A673 (cell line): ENCODE data around the gene ESR2.

Experiments used
- EZH2 ChIP-seq: fragments of 200-600 bp; sonication (generic); IDR thresholded peaks from 2 replicates; pipeline ENCODE4 v1.6.1; 2017; ENCODE audit warnings: borderline replicate concordance, low read depth, mild to moderate bottlenecking, mixed read lengths, antibody characterized with exemption, low read length; ENCODE audit not compliant: poor library complexity, severe bottlenecking
- TF ChIP-seq, protein P1 (sequence below): fragments of 300-800, 200-600 bp; sonication (generic); conservative IDR thresholded peaks from 2 replicates; pipeline ENCODE4 v1.5.1; 2017; ENCODE audit warnings: low read depth, mild to moderate bottlenecking, antibody characterized with exemption, low read length, moderate library complexity, mixed read lengths

DNA sequence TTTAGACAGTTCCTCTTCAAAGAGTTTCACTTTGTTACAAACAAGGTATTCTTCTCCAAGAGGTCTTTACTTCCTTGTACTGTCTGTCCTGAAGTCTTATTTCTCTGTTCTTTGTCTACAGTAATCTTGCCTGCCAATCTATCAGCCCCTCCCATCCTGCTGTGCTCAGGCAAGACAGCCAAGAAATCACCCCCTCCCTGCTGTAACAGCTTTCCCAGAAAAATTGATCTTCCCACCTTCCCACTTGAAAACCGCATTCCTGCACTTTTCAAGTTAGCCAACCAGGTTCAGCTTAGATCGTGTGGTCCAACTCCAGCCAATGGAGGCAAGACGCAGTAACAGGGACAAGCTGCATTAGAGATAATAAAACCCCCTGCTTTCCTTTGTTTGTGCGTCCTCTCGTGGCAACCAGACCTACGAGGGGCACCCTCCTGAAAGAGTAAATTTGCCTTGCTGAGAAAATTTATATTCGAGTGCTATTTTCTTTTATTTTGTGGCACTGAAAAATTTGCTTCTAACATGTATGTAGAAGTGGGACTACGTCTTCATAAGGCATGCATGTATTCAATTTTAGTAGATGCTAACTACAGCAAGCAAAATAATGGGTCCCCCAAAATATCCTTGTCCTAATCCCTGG lies 46.5 kb upstream of the ESR2 start:
- TF ChIP-seq, protein P1, sequence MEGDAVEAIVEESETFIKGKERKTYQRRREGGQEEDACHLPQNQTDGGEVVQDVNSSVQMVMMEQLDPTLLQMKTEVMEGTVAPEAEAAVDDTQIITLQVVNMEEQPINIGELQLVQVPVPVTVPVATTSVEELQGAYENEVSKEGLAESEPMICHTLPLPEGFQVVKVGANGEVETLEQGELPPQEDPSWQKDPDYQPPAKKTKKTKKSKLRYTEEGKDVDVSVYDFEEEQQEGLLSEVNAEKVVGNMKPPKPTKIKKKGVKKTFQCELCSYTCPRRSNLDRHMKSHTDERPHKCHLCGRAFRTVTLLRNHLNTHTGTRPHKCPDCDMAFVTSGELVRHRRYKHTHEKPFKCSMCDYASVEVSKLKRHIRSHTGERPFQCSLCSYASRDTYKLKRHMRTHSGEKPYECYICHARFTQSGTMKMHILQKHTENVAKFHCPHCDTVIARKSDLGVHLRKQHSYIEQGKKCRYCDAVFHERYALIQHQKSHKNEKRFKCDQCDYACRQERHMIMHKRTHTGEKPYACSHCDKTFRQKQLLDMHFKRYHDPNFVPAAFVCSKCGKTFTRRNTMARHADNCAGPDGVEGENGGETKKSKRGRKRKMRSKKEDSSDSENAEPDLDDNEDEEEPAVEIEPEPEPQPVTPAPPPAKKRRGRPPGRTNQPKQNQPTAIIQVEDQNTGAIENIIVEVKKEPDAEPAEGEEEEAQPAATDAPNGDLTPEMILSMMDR = no peak
- no peak for TF ChIP-seq EZH2
